MM.1S (cell line): ENCODE data around the gene LMTK2.

Source experiments
- CTCF ChIP-seq: fragments of 300-600 bp; sonication (generic); IDR thresholded peaks from 2 replicates; pipeline ENCODE4 v1.5.1; 2016; ENCODE audit warnings: antibody characterized with exemption, low read length, mixed read lengths
- EZH2 ChIP-seq: fragments of 300-600 bp; sonication (generic); optimal IDR thresholded peaks from 2 replicates; pipeline ENCODE3; 2017; ENCODE audit warnings: low read depth, mild to moderate bottlenecking, antibody characterized with exemption, low read length, mixed read lengths
- EZH2phosphoT487 ChIP-seq: fragments of 300-600 bp; sonication (generic); IDR thresholded peaks from 2 replicates; pipeline ENCODE4 v1.6.1; 2018; ENCODE audit warnings: antibody characterized with exemption, low read length

DNA sequence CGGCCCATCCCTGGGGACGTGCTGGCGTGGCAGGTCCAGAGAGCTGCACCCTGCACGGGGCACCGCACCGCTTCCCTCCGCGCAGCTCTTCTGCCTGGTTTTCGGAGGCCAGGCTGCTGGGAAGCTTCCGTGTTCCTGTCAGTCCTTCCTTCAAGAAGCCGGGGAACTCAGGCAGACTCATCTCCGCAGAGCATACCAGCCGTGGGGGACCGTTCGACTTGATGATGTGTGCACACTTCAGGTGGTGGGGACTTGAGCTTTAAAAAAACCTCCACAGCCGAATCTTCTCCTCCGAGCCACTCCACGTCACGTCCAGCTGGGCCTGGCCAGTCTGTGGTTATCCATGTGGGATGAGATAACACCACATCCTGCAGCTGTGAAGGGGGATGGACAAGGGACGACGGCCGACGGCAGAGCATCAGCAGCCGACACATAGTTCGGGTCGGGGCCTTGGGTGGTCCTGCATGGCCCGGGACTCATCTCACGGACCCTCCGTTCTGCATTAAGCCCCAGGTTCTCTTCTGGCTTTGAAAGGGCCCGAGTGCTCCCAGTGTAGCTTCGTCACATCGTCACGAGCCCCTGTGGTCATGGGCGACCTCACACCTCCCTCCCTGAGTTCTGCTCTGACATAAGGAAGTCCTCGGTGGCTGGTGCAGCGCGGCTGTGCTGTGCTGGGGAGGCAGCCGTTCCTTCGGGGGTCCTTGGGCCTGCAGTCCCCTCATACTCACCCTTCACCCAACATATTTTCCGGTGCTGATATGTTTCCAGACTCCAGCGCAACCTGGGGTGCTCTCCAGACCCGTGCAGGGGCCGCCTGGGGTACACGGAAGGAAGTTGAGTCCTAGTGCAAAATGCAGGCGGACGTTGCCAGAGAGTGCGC lies 100.0 kb downstream of the LMTK2 start:
- TF ChIP-seq CTCF (no peak), EZH2 (no peak), EZH2phosphoT487 (no peak)
